NCI-H510A (cell line): ENCODE data around the gene PCDH8.

Experiments used
- DNase-seq: peaks from one replicate; lab custom pipeline; 2025; lab: John Stamatoyannopoulos, UW

PCDH8 gene

DNA sequence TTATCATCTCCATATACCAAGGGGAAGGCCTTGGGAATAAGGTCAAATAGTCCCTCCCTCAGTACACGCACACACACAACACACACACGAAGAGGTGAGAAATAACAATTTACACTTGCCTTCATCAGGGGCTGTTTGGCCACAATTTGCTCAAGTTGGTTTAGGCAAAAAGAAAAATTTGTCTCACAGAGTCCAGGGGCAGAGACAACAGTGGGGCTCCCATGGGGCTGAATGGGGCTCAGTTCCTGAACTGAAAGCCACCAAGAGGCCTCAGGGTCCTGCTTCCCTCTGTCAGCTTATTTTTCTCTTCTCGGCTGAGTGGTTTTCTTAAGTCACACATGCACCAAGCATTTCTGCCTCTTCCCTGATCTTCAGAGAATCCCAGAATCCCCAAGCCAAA is 35.5 kb downstream of the PCDH8 start:
- no peak for DNase-seq

DNA sequence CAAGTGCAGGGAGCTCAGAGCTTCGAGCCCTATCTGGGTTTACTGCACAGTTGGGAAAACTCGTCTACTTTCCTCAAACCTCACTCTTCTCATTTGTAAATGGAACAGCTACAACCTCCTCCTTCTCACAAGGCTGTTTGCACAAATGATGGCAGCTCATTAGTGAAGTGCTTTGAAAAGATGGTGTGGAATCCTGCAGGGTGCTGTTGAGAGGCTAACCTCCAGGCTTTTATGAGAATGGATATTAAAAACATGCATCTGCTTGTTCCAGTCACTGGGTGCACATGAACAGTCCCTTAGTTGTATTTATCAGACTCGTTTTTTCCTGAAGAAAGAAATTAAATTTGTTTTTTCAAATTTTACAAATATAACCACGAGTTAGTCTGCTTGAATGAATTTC is 36.6 kb downstream of the PCDH8 start:
- DNase-seq = no peak

DNA sequence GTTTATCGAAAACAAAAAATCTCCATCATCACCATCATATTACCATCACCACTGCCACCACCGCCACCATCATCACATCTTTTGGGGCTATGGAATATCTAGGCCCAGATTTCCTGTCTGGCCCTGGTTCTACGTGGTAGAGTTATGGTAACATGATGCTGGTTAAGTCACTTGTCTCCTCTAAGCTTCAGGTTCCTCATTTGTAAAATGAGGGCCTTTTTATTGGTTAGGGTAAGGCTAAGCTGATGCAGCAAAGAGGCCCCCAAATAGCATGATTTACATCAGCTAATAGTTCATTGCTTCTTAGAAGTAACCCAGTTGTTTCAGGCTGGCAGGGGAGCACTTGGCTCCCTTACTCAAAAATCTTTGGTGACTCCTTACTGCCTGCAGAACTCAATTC is 37.9 kb downstream of the PCDH8 start:
- DNase-seq = no peak

DNA sequence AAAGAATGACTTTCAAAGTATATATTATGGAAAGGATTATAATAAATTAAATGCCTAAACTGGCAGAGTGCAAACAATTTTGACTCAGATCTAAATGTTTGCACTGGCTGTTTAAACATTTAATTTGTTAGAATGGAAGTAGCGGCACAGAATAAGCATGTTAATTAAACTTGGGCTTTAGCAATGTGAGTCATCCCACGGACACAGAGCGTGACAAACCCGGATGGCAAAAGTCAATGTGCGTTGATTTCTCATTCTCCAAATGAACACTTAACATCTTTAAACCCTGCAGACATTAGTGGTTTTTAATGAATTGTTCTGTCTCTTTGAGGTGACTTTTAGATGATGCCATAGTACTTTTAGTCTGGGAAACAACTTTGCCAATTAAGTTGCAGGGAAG is 38.4 kb downstream of the PCDH8 start:
- no peak for DNase-seq

DNA sequence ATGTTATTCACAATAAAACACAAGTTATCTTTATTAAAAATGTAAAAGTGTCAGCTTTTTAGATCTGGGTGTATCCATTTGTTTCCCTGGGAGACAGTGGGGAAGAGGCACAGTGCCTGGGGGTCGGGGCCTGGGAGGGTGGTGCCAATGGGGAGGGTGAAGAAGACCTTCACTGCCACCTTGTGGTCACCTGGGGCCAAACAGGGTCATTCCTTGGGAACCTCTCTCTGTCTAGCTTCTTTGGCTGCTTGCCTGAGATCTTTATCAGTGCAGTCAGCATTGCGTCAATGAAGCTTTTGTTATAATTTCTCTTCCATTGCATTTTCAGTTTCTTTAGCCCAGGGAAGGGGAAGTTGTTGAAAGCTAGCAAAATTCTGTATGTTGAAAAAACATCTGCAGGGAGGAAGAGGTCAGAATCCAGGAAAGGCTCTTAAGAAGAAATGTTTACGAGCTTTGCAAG is 39.1 kb downstream of the PCDH8 start:
- no peak for DNase-seq

DNA sequence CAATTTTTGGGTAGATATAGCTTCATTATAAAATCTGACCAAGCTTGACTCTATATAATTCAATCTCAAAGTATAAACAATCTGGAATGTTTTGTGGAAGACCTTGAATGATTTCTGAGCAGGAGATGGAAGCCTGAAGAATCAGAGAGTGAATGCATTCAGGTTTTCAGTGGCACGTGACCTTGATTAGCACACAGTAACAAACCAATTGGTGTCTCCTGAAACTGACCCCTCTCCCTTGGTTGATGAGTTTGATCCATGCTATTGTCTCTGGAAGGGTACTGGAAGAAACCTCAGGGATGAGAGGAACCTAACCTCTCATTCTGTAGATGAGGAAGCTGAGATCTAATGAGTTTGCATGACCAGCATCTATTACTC is 39.6 kb downstream of the PCDH8 start:
- DNase-seq = no peak

DNA sequence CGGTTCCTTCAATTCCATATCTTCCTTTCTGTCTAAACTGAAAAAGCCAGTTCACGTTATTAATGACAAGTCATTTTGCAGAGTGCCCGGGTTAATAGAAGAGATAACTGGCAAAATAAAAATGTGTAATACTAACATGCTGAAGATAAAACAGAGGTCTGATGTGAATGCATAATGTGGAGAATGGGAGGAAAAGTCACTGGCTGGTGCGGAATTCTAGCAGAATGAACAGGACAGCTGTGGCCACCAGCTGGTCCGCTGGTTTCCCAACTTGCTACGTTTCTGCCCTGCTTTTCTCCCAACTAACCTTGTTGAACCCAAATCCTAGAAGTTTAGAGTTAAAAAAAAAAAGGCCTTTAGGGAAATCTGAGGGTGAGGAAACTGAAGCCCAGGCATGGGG is 42.4 kb downstream of the PCDH8 start:
- DNase-seq = no peak

DNA sequence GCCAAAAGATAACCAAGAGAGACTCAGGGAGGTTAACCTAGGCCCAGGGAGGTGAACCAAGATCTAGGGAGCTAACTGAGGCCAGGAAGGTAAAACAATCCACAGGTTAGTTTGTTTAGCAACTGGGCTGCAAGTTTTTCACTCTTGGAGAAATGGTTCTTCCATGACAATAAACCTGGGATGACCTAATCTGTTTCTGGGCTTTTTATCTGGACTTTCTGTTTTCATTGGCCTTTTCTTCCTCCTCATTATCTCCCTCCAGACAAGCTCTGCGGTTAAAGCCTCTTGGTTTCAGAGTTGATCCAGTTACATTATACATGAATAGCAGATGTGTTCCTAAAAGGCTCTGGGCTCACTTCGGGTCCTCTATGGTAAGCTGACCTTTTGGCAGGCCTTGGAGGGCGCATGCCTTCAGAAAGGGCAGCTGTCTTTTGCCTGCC is 44.2 kb downstream of the PCDH8 start:
- no peak for DNase-seq

DNA sequence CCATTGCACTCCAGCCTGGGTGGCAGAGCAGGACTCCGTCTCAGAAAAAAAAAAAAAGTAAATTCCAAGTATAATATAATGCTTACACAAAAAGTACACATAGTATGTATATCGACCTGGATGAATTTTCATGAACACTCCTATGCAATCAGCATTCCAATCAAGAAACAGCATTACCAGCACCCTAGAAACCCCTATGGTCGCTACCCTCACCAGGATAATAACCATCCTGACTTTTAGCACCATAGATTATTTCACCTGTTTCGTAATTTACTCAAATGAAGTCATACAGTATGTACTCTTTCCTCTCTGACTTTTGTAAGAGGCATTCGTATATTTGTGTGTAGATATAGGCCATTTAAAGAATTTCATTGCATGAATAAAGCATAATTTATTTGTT is 47.6 kb downstream of the PCDH8 start:
- DNase-seq = no peak

DNA sequence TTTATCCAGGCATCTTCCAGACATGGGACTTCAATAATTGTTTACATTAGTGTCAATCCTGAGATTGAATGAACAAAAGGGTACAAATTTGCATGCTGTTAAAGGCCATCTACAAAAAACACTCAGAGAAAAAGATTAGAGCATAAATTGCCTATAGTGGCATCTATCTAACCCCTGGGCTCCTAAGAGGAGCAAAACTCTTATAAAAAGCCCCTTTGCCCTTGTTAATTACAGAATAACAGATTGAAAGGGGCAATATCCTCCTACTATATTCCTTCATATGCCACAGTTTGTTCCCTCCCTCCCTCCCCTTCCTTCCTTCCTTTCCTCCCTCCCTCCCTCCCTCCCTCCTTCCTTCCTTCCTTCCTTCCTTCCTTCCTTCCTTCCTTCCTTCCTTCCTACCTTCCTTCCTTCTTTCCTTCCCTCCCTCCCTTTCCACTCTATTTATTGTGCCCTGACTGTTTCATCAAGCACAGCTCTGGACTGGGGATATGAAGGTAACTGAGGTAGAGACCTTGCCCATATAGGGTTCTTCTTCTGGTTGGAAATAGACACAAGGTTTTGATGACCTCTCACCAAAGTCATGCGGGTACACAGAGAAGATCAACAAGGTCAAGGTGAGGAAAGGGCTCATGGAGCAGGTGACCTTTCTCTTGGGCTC is 49.5 kb downstream of the PCDH8 start:
- DNase-seq = no peak

DNA sequence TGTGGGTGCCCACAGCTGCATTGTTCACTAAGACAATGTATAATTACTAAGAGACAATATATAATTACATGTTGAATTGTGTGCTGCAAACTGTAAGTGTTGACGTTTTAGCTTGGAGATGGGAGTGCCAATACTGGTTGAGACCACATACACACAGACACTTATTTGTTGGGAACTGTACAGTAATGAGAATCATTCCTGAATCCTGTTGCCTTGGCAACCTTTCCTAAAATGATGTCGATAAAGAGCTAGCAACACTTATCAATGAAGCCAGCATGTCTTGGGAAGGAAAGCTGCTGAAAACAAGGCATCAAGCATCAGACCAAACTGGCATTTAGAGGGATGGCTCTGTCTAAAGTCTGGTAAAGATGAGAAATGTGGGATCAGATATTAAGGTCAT is 51.3 kb downstream of the PCDH8 start:
- DNase-seq = no peak

DNA sequence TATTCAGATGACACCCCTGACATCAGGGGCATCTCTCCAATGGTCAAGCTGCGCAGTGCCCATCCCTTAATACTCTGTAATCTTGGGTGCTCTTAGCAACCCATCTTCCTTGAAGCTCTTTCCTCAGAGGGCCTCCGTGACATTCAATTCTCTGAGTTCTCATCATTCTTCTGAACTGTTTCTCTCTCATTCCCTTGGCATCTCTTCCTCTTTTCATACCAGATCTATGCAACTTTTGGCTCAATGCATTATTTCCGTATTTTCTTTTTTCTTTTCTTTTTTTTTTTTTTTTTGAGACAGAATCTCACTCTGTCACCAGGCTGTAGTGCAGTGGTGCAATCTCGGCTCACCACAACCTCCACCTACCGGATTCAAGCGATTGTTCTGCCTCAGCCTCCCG is 53.9 kb downstream of the PCDH8 start:
- DNase-seq = no peak

DNA sequence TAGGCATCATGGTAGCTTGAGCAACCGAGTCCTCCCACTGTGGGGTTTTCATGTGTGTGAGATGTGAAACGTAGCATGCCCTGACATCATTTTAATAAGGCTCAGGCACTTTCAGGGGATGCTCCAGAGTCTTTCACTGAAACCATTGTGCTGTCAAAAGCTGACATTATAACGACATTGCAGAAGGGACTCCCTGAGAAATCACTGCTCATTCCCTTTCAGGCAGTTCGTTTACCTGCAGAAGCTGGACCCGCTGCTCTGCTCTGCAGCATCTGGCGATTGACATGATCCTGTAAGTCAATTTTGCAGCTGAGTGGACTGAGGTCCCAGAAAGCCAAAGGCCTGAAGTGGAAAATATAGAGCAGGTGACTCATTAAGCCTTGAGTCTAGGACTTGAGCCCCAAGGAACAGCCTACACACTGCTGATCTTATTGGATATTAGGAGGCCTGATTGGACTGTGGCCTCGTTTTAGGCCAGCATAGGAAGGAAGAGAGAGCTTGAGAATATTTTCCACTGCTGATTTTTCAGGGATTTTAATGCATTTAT is 54.9 kb downstream of the PCDH8 start:
- DNase-seq = no peak
